Trophoblast cell (in vitro differentiated cells and primary cell): ENCODE data around the gene RFTN1.

Experiments
- DNase-seq, 2 donors: peaks; one replicate each; pipeline ENCODE4 v3.0.0-alpha.2; 2016
- H2AFZ ChIP-seq: 2 replicates; pipeline ENCODE4 v1.6.1; 2013; ENCODE audit warnings: low read length, moderate library complexity, mild to moderate bottlenecking; ENCODE audit not compliant: insufficient read depth, poor library complexity
- H2AK5ac ChIP-seq: 2 replicates; pipeline ENCODE4 v1.6.1; 2013; ENCODE audit warnings: mild to moderate bottlenecking, low read length
- H2BK120ac ChIP-seq: 2 replicates; pipeline ENCODE4 v1.6.1; 2013; ENCODE audit warnings: low read length, mild to moderate bottlenecking, moderate library complexity; ENCODE audit not compliant: insufficient read depth, poor library complexity
- H2BK12ac ChIP-seq: 2 replicates; pipeline ENCODE4 v1.6.1; 2013; ENCODE audit warnings: mild to moderate bottlenecking, low read length, moderate library complexity
- H2BK5ac ChIP-seq: 2 replicates; pipeline ENCODE4 v1.6.1; 2013; ENCODE audit warnings: low read length, low read depth, moderate library complexity, mild to moderate bottlenecking; ENCODE audit not compliant: poor library complexity
- H3K14ac ChIP-seq: 2 replicates; pipeline ENCODE4 v1.6.1; 2013; ENCODE audit warnings: mild to moderate bottlenecking, low read length
- H3K18ac ChIP-seq: 2 replicates; pipeline ENCODE4 v1.6.1; 2013; ENCODE audit warnings: mild to moderate bottlenecking, low read length
- H3K23ac ChIP-seq: 2 replicates; pipeline ENCODE4 v1.6.1; 2013; ENCODE audit warnings: low read length
- H3K27ac ChIP-seq: 2 replicates; pipeline ENCODE4 v1.5.1; 2013; ENCODE audit warnings: low read depth, mild to moderate bottlenecking, inconsistent platforms, low read length, moderate library complexity
- H3K27me3 ChIP-seq: 2 replicates; pipeline ENCODE4 v1.6.1; 2013; ENCODE audit warnings: inconsistent platforms, mild to moderate bottlenecking, low read length, moderate library complexity; ENCODE audit not compliant: insufficient read depth
- H3K36me3 ChIP-seq, 2 experiments: 1 replicate in 1 of 2; 2 replicates in 1 of 2; pipeline ENCODE4 v1.6.1; 2013; ENCODE audit warnings: low read length in 2 of 2, mild to moderate bottlenecking in 2 of 2, moderate library complexity in 1 of 2; ENCODE audit not compliant: insufficient read depth in 2 of 2, control insufficient read depth in 1 of 2
- H3K4ac ChIP-seq: 2 replicates; pipeline ENCODE4 v1.6.1; 2013; ENCODE audit warnings: low read depth, mild to moderate bottlenecking, low read length, moderate library complexity
- H3K4me1 ChIP-seq, 2 experiments: 1 replicate in 1 of 2; 2 replicates in 1 of 2; pipeline ENCODE4 v1.6.1; 2013; ENCODE audit warnings: low read length in 2 of 2, mild to moderate bottlenecking in 2 of 2, moderate library complexity in 1 of 2; ENCODE audit not compliant: insufficient read depth in 2 of 2, control insufficient read depth in 1 of 2
- H3K4me2 ChIP-seq: 2 replicates; pipeline ENCODE4 v1.6.1; 2013; ENCODE audit warnings: inconsistent platforms, mild to moderate bottlenecking, low read length, moderate library complexity
- H3K4me3 ChIP-seq: 2 replicates; pipeline ENCODE4 v1.5.1; 2013; ENCODE audit warnings: mild to moderate bottlenecking, low read depth, low read length, inconsistent platforms
- H3K79me1 ChIP-seq: one replicate; pipeline ENCODE4 v1.6.1; 2013; ENCODE audit warnings: low read length
- H3K79me2 ChIP-seq: 2 replicates; pipeline ENCODE4 v1.6.1; 2013; ENCODE audit warnings: low read length, mild to moderate bottlenecking; ENCODE audit not compliant: control insufficient read depth, insufficient read depth, poor library complexity
- H3K9ac ChIP-seq: 2 replicates; pipeline ENCODE4 v1.6.1; 2013; ENCODE audit warnings: mild to moderate bottlenecking, low read length
- H3K9me3 ChIP-seq: 2 replicates; pipeline ENCODE4 v1.6.1; 2013; ENCODE audit warnings: low read depth, mild to moderate bottlenecking, control low read depth, inconsistent platforms, low read length; ENCODE audit not compliant: insufficient read depth
- H4K12ac ChIP-seq: 2 replicates; pipeline ENCODE4 v1.6.1; 2013; ENCODE audit warnings: low read depth, mild to moderate bottlenecking, low read length, moderate library complexity
- H4K8ac ChIP-seq: 2 replicates; pipeline ENCODE4 v1.6.1; 2013; ENCODE audit warnings: low read depth, mild to moderate bottlenecking, low read length, moderate library complexity
- H4K91ac ChIP-seq: one replicate; pipeline ENCODE4 v1.6.1; 2013; ENCODE audit warnings: low read depth, mild to moderate bottlenecking, low read length, moderate library complexity
- WGBS: extraction: QIAGEN DNeasy Blood & Tissue Kit; methylation state at CpG from one replicate; pipeline ENCODE4 v1.1.7; 2013; ENCODE audit warnings: missing lambda C conversion rate; ENCODE audit not compliant: insufficient read length, insufficient coverage; ENCODE audit errors: extremely low coverage; 5-methylcytosine and 5-hydroxymethylcytosine counted together

Gene RFTN1

GRCh38 chr3:16372362-16373292 is 140.9 kb downstream of the RFTN1 start:
- Histone ChIP-seq H3K27ac (no peak overlapping the region), H3K36me3 (no peaks in the 10 kb centered on the region), H2AFZ (no peak overlapping the region), H2BK12ac (no peak overlapping the region), H3K9ac (no peak overlapping the region), H3K23ac (no peak overlapping the region), H3K14ac (no peak overlapping the region), H3K4me2 (no peak overlapping the region), H3K4ac (no peak overlapping the region), H3K18ac (no peak overlapping the region), H2BK120ac (no peak overlapping the region), H4K91ac (no peak overlapping the region), H2BK5ac (no peak overlapping the region), H3K9me3 (peaks cover under 1% of the 10 kb centered on the region), H2AK5ac (no peak overlapping the region), H4K8ac (no peak overlapping the region), H3K79me1 (peaks cover 2% of the 10 kb centered on the region), H3K4me3 (no peak overlapping the region), H4K12ac (no peak overlapping the region), H3K27me3 (no peaks in the 10 kb centered on the region), H3K4me1 (peaks cover 9 to 13% of the 10 kb centered on the region in 2 experiments), H3K79me2 (no peaks in the 10 kb centered on the region)
- WGBS = no CpG with 5 or more reads among the region's 12 CpGs
- peak in 1 of 2 donors; percentile 19 for DNase-seq

DNA sequence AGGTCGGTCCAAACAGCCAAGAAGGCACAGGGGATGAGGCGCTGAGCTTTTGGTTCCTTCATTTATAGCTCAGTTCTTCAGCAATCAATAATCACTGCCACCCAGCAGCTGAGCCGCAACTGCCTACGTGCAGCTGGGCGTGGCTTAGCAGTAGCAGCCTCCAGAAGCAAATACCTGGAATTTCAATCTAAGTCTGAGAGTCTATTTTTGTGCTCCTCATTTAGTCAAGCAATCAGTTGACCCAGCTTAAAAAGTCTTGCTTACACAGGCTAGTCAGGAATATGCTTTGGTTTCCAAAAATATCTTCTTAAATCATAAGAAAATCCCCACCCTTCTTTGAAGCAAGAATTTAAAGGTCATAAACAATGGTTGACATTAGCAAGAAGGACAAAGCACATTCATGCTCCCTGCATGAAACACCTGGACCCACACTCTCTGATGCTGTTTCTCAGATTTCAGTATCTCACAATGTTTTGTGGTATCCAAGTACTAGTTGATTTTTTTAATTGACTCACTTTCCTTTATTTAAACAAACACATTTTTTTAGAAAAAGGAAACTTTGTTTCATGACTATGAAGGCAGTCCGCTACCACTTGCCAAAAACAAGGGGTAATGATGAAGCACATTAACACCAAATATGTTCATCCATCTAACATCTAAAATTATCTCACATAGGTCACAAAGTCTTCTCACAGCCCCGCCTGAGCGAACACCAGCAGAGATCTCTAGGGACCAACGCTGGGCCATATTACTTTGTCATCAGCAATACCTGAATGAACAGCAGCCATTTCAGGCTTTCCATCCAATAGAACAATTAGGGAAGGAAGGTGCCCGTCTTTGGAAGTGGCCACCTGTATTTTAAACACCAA is 142.4 kb downstream of the RFTN1 start:
- no peaks in the 10 kb centered on the region for H3K36me3 ChIP-seq
- no peak overlapping the region for H3K4ac ChIP-seq
- H3K27me3 ChIP-seq = no peaks in the 10 kb centered on the region
- no CpG with 5 or more reads among the region's 10 CpGs for WGBS
- H3K9ac ChIP-seq = no peak overlapping the region
- H3K27ac ChIP-seq = no peak overlapping the region
- H3K4me2 ChIP-seq = no peak overlapping the region
- no peak overlapping the region for H3K23ac ChIP-seq
- no peak overlapping the region for H4K12ac ChIP-seq
- H3K4me1 ChIP-seq = peaks cover 9 to 13% of the 10 kb centered on the region in 2 experiments
- no peak overlapping the region for H4K8ac ChIP-seq
- H2BK5ac ChIP-seq = no peak overlapping the region
- H3K79me2 ChIP-seq = no peaks in the 10 kb centered on the region
- H4K91ac ChIP-seq = no peak overlapping the region
- peak; percentile 31 to 61 for DNase-seq
- no peak overlapping the region for H2AFZ ChIP-seq
- H2BK120ac ChIP-seq = no peak overlapping the region
- no peak overlapping the region for H3K14ac ChIP-seq
- no peaks in the 10 kb centered on the region for H3K9me3 ChIP-seq
- H2BK12ac ChIP-seq = no peak overlapping the region
- no peak overlapping the region for H3K18ac ChIP-seq
- peaks cover 2% of the 10 kb centered on the region for H3K79me1 ChIP-seq
- no peak overlapping the region for H2AK5ac ChIP-seq
- H3K4me3 ChIP-seq = no peak overlapping the region

GRCh38 chr3:16370503-16370871 is 143.0 kb downstream of the RFTN1 start:
- no CpG with 5 or more reads among the region's 2 CpGs for WGBS
- no peaks in the 10 kb centered on the region for H3K27me3 ChIP-seq
- peaks cover 9 to 13% of the 10 kb centered on the region in 2 experiments for H3K4me1 ChIP-seq
- peaks cover 2% of the 10 kb centered on the region for H3K79me1 ChIP-seq
- no peak for DNase-seq
- H2BK12ac ChIP-seq = no peak overlapping the region
- H3K9me3 ChIP-seq = no peaks in the 10 kb centered on the region
- no peak overlapping the region for H3K23ac ChIP-seq
- no peak overlapping the region for H3K14ac ChIP-seq
- H2BK120ac ChIP-seq = no peak overlapping the region
- no peak overlapping the region for H4K91ac ChIP-seq
- H3K4ac ChIP-seq = no peak overlapping the region
- H3K79me2 ChIP-seq = no peaks in the 10 kb centered on the region
- no peak overlapping the region for H2AFZ ChIP-seq
- no peak overlapping the region for H3K4me2 ChIP-seq
- no peak overlapping the region for H3K18ac ChIP-seq
- H3K9ac ChIP-seq = no peak overlapping the region
- no peaks in the 10 kb centered on the region for H3K36me3 ChIP-seq
- no peak overlapping the region for H3K4me3 ChIP-seq
- H3K27ac ChIP-seq = no peak overlapping the region
- H4K8ac ChIP-seq = no peak overlapping the region
- H4K12ac ChIP-seq = no peak overlapping the region
- no peak overlapping the region for H2AK5ac ChIP-seq
- H2BK5ac ChIP-seq = no peak overlapping the region

DNA sequence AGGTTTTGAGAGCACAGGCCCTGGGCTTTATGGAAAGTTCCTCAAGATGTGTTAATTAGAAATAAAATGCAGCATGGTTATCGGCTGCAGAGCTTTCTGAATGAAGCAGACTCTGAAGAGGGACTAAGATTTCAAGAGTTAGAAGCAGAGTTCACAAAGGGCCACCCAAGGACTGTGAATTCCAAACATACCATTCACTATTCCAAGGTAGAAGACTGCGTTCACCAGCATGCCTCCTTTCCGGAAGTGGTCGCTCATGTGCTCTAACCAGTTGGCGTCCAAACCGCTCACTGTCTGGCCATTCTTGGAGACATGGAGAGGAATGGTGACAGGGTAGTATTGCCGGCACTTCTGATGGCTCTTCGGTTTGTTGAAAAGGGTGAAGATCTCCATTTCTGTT is 143.6 kb downstream of the RFTN1 start:
- no CpG with 5 or more reads among the region's 8 CpGs for WGBS
- no peak overlapping the region for H3K4ac ChIP-seq
- H2BK120ac ChIP-seq = no peak overlapping the region
- DNase-seq = peak; percentile 85 to 93
- no peaks in the 10 kb centered on the region for H3K27me3 ChIP-seq
- H3K36me3 ChIP-seq = no peaks in the 10 kb centered on the region
- no peak overlapping the region for H4K8ac ChIP-seq
- no peak overlapping the region for H4K12ac ChIP-seq
- no peak overlapping the region for H2AFZ ChIP-seq
- H3K23ac ChIP-seq = no peak overlapping the region
- H2BK12ac ChIP-seq = no peak overlapping the region
- H3K4me2 ChIP-seq = no peak overlapping the region
- no peak overlapping the region for H2AK5ac ChIP-seq
- no peak overlapping the region for H3K14ac ChIP-seq
- no peak overlapping the region for H3K27ac ChIP-seq
- no peaks in the 10 kb centered on the region for H3K9me3 ChIP-seq
- no peak overlapping the region for H4K91ac ChIP-seq
- H3K4me3 ChIP-seq = no peak overlapping the region
- H3K18ac ChIP-seq = no peak overlapping the region
- H3K79me2 ChIP-seq = no peaks in the 10 kb centered on the region
- H3K4me1 ChIP-seq = peaks cover 9 to 13% of the 10 kb centered on the region in 2 experiments
- H3K79me1 ChIP-seq = peaks cover 2% of the 10 kb centered on the region
- H3K9ac ChIP-seq = no peak overlapping the region
- H2BK5ac ChIP-seq = no peak overlapping the region
